Midbrain (tissue), 1 donor: Measurements from ENCODE around the gene TRAF5.
"Not testable (repeated sequence)": the region's sequence is repeated elsewhere in the genome, so short reads cannot be mapped to it uniquely, and the experiment has no call there.

Experiments used
- DNase-seq: peaks from one replicate; lab custom pipeline; 2025; lab: John Stamatoyannopoulos, UW

TRAF5 gene

GRCh38 chr1:211347077-211347844 is 20.6 kb downstream of the TRAF5 start:
- DNase-seq: no peak

GRCh38 chr1:211348547-211348946 is 21.9 kb downstream of the TRAF5 start:
- no peak for DNase-seq

GRCh38 chr1:211349741-211350140 is 23.1 kb downstream of the TRAF5 start:
- DNase-seq: no peak

GRCh38 chr1:211352055-211352454 is 25.4 kb downstream of the TRAF5 start:
- not testable (repeated sequence) for DNase-seq

GRCh38 chr1:211352465-211352864 is 25.8 kb downstream of the TRAF5 start:
- DNase-seq: no peak

- no peak for DNase-seq
Observed at GRCh38 chr1:211352985-211353515, 26.4 kb downstream of the TRAF5 start.

GRCh38 chr1:211353562-211354212 is 27.1 kb downstream of the TRAF5 start:
- DNase-seq: no peak

GRCh38 chr1:211355873-211356272 is 29.2 kb downstream of the TRAF5 start:
- DNase-seq: no peak

GRCh38 chr1:211356723-211357407 is 30.2 kb downstream of the TRAF5 start:
- DNase-seq: no peak

- DNase-seq: no peak
Observed at GRCh38 chr1:211358685-211359084, 32.1 kb downstream of the TRAF5 start.

- no peak for DNase-seq
Observed at GRCh38 chr1:211359876-211360275, 33.2 kb downstream of the TRAF5 start.

- DNase-seq: no peak
Observed at GRCh38 chr1:211361202-211361601, 34.6 kb downstream of the TRAF5 start.

GRCh38 chr1:211369640-211370039 is 43.0 kb downstream of the TRAF5 start:
- no peak for DNase-seq

- DNase-seq: no peak
Observed at GRCh38 chr1:211370669-211371068, 44.0 kb downstream of the TRAF5 start.

GRCh38 chr1:211371406-211372105 is 44.9 kb downstream of the TRAF5 start:
- DNase-seq: no peak

- no peak for DNase-seq
Observed at GRCh38 chr1:211372463-211372862, 45.8 kb downstream of the TRAF5 start.

GRCh38 chr1:211375146-211375818 is 48.6 kb downstream of the TRAF5 start:
- no peak for DNase-seq

GRCh38 chr1:211375949-211376348 is 49.3 kb downstream of the TRAF5 start:
- no peak for DNase-seq

- DNase-seq: no peak
Observed at GRCh38 chr1:211376807-211377470, 50.3 kb downstream of the TRAF5 start.

GRCh38 chr1:211377539-211378450 is 51.2 kb downstream of the TRAF5 start:
- no peak for DNase-seq
